ENCODE measurements around the gene BACH1.

The BACH1 gene

DNA sequence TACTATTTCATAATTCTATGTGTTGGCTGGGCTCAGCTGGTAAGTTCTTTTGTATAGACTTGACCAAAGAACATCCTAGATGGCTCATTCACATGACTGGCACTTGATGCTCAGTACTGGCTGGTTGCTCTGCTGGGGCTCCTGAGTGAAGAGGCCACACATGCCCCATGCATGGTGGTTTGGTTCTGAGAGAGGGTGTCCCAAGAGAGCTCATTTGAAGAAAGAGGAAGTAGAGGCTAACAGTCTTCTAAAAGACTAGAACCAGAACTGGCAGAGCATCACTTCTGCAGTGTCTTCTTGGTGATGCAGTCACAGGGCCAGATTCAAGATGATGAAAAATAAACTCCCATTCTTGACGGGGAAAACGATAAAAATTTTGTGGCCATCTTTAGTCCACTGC, 5.2 kb upstream of the BACH1 start:
- DNase-seq (ENCODE audit: low read depth in 3 of 3), result no peak

DNA sequence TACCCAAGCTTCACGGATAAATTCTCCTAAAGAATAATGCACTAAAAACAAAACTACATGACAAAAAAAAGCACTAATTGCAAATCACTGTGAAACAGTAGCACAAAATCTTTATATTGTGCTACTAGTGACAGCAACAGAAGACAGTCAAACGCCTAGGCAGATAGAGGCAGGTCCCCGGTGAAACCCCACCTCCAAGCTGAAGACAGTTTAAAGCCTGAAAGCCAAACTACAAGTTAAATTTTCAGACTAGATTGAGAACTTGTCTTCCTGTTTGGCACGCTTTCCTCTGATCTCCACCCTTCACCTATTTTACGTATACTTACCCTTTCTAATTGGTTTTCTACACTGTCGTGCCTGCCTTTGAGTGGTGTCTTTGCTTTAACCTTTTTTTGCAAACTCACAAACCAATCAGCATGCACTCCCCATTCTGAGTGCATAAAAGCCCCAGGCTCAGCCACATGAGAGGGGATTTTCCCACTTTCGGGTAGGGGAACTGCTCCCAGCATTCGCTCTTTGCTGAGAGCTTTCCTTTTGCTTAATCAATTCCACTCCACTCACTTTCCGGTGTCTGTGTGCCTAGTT, 3.6 kb upstream of the BACH1 start:
- no peak for DNase-seq (ENCODE audit: low read depth in 3 of 3)

DNA sequence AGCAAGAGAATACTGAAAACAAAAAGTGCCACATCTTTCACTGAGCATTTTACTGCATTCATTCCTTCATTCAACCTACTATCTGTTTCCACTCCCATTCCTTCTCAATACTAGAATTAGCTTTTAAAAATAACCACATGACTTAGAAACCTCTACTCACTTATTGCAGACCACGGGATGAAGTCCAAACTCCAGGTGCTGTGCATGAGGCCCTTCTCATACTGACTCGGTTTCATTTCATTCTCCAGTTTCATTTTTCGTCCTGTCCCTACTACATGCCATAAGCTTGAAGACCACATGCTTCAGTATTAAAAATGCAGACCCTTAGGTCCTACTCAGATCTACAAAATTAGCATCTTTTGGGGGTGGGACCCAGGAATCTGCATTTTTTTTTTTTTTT, 2.3 kb upstream of the BACH1 start:
- no peak for DNase-seq (ENCODE audit: low read depth in 3 of 3)

DNA sequence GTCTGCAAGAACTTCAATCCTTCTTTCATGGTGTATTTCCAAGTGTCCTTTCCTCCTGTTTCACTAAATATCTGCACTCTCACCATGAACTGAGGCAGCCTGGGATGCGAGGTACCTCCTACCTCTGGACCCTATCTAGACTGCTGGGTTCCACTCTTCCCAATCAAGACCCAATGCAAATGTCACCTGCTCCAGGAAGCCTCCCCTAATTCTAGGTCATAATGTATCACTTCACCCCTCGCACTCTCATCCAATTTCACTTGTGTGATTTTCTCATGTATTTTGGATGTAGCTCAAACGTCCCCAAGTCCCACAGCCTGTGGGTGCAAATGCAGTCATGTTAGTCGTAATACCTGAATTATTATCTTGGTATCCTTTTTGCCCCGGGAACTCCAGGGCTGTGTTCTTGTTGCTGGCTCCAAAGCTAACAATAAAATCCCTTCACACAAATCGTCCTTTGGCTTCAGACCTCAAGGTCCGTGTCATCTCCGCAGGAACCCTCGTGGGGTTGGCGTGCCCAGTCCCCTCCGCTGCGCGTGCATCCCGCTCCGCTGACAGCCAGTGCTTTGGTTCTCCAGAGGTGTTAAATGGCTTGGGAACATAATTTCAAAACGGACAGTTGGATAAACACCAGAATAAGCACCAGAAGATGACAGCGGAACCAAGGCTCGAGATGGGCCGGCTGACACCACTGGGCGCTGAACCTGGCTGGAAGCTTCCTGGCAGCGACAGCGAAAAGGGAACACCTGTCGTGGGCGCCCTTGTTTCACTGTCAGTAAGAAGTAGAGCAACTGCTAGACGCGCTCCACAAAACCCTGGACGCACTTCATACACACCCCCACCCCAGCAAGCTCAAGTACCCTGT, 1.0 kb upstream of the BACH1 start:
- DNase-seq (ENCODE audit: low read depth in 3 of 3), result no peak

DNA sequence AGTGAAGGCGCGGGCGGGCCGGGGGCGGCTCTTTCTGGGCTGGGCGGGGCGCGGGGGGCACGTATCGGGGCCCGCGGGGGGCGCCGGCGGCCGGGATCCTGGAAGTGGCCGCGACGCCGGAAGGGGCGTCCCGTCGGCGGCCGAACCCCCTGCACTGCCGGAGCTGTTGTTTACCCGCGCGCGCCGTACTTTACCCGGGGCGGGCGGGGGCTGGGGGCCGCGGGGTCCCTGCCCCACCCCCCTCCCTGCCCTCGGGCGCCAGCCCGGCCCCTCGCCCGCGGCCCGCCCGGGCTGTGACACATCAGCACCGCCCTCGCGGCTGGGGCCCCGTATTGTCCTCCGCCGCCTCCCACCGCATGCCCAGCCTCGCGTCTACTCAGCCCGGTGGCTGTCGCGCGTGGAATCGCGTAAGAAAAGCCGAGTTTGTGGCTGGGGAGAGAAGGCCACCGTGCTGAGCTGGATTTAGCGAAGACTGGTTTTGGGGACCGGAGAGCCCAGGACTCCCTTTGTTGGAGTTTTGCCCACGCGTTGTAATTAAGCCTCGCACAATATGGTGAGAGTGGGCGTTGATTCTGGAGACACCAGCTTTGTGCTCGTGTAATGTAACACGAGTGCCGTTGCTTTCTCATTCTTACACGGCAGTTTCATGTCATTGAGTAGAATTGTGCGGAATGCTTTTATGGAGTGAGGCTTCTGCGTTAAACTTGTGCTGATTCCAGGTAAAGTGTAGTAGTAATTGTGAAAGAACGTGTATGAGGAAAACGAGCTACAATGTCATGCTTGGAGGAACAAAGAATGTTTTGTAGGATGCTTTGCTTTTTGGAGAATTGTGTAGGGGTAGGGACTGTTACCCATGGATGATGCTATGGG, 559 bp downstream of the BACH1 start:
- DNase-seq (ENCODE audit: low read depth in 3 of 3), result peak; percentile 49 to 61 (median 56)

DNA sequence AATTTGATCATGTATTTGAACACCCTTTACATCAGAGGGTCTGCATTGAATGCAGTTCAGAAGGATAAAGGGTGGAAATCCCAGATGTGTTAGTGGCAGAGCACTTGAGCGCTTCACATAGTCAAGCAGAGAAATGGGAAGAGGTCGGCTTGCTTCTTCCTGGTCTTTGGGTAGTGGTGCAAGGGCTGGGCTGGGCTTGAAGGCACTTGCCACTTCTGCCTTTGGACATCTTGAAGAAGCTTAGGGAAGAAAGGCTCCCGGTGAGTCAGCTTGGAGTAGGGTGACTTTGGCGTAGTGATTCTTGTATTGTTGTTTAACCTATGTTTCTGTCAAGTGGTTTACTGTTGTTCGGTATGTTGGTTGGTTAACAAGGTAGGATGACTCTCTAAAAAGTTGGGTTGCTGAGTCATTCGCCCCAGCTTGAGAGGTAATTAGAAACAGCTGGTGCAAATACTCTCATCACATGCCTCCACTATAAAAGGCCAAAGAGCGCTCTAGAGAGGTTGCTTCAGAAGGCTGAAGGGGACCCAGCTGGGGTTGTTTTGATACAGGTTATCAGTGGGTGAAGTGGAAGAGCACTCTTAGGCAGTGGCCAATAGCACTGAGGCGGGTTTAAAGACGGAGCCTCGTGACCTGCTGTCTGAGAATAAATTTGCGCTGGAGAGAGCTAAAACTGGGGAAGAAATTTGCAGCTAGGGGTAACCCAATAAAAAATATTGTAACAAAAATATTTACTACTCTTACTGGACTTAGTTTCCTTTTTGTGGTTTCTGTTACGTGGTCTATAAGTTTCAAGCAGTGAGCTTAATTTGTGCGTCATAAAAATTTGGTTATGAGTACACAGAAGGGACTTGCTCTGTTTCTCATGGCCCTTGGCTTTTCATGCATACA, 1.4 kb downstream of the BACH1 start:
- DNase-seq (ENCODE audit: low read depth in 3 of 3), result peak in 1 of 3 donors; percentile 31

DNA sequence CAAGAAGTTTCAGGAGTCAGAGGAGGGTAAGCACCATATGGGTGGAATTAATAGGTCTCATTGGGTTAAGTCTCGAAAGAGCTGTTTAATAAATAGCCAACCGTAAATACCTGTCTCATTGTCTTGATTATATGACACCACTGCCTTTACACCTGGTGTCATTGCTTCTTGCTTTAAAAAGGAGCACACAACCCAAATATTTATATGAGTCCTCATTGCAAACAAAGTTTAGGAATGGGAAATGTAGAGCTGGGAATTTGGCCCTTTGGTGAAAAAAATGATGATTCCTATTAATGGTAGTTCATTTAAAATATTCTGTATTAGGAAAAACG, 2.1 kb downstream of the BACH1 start:
- no peak for DNase-seq (ENCODE audit: low read depth in 3 of 3)

DNA sequence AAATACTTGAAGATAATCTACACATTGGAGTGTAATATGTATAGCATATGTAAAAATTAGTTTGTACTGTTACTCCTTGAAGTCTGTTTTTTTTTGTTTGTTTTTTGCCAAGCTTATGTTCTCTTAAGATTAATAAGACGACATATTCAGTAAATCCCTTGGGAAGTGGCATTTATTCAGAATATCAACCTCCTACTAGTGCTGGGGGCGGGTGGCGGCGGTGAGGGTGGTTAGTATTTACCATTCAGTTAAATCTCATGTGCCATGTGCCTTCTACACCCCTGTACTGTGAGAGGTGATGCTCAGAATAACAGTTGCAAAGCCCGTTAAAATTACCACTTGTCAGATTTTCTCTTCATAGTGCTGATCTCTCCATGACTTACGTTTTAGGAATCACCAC, 3.0 kb downstream of the BACH1 start:
- DNase-seq (ENCODE audit: low read depth in 3 of 3), result no peak

DNA sequence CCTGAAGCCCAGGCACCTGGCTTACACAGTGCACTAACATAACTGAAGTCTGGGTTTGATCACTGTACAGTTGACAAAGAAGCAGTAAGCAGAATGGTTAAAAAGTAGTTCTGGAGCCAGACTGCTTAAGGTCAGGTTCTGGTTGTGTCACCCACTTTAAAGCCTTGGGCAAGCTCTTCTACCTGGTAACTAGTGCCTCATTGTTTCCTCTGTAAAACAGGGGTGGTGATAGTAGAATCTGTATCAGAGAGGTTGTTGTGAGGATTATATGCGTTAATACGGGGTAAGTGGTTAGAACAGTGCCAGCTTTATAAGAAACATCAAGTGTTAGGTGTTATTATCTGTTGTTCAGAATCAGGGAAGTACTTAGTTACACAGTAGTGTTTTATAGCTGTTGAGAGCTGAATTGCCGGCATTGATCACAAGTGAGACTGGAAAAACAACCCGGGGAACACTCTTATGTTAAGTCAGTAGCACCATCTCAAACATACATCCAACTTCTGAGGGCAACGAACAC, 3.7 kb downstream of the BACH1 start:
- DNase-seq (ENCODE audit: low read depth in 3 of 3), result no peak

DNA sequence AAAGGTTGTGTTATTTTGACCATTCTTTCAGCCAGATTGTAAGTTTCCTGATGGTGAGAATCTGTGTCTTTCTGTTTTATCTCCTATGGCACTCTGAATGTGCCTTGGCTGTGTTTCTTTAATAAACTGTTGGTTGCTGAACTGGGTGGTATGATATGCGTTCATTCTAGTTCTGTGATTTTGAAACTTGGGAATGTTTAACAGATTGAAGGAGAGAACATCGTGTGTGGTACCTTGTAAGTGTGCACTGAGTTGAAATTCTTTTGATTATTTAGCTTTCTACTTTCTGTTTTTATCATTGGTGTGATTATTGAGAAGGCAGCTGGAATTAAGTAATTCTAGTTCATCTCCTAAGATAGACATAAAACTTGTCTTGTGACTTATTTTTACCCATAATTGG, 4.6 kb downstream of the BACH1 start:
- no peak for DNase-seq (ENCODE audit: low read depth in 3 of 3)

DNA sequence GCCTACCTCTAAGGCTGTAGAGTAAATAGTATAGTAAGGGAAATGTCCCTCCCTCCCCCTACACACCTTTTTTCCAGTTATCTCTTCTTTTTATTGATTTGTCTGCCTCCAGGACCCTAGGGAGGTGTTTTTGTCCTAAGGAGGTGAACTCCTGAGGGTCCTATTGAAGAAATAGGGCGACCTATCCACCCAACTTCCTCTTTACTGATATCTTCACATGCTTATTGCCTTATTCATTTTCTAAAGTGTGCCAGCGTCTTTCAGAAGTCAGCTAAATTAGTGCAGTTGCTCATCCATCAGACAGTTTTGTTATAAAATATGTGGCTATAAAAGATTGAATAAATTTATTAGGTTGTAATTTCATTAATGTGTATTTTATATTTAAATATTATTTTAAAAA, 5.9 kb downstream of the BACH1 start:
- no peak for DNase-seq (ENCODE audit: low read depth in 3 of 3)

DNA sequence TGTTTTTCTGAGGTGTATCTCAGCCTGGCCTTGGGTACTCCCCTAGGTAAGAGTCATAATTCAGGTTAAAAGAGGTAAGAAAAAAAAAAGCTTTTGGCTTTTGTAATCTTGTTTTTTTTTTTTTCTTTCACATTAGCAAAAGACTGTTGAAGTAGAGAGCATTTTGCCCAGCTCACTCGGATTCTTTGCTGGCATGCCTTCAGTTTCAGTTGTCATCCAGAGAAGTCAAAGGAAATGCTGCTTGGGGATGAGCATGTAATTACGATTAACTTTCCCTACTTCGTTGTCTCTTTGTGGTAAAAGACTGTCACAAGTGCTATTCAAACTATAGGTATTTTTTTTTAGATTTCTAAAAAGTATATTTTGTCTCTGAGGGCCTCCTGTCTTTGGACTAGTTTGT, 6.3 kb downstream of the BACH1 start:
- no peak for DNase-seq (ENCODE audit: low read depth in 3 of 3)

DNA sequence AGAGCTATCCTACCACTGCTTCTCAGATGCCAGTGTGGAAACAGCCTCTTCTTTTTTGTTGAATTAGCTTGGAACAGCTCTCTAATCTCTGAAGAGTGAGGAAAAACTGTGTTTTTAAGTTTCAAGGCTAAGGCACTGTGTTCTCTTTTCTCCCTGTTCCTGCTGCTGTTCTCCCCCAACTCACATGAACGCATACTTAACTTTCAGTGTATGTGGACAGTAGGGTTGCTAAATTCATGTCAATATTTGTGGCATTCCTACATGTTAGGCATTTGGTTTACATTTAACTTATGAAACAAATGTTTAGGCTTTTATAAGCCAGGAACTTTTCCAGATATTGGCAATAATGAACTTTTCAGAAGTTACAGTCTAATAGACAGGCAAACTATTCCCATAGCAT, 6.8 kb downstream of the BACH1 start:
- DNase-seq (ENCODE audit: low read depth in 3 of 3), result no peak

DNA sequence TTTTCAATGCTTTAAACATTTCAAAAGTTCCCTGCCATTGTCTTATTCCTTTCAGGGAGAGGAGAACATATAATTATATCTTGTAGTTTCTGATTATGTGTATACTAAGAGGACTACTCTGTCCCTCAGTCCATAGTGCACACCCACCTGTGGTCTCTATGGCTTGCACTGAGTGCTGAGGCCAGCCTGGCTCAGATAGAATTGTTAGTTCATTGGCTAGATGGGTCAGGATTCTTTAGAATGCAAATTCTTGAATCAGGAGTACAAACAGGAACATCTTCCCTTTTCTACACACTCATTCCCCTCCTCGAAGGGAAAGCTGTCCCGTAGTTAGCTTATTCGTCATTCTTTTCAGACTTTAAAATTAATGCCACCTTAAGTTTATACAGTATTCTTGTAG, 8.2 kb downstream of the BACH1 start:
- no peak for DNase-seq (ENCODE audit: low read depth in 3 of 3)

DNA sequence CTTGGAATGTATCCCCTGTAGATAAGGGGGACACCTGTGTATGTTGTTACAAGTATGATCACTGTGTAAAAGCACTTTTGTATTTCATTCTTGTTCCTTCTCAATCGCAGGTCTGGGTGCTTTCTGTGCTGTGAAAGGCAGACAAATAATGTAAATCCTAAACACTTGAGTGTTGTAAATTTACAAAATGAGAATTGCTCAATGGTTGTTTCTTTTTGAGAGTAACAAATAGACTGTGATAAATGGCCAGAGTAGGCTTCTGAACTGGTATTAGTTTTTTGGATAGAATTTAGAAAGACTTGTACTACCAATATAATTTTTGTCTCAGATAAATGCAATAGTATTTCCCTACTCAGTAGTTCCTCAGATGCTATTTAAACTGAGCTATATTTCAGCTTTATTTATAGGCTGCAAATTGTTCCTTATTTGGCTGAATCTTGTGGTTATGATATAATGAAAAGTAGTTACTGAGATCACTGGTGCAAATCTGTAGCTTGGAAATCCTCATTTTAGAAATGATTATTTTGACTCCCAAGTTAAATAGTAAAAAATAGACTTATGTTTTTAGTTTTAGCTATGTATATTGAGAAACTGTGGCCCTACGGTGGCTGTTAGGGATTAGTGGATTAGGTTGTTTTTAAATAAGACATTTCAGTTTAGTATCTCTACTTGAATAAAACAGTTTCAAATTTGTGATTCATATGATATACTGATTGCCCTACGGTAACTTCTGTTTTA, 9.2 kb downstream of the BACH1 start:
- no peak for DNase-seq (ENCODE audit: low read depth in 3 of 3)

DNA sequence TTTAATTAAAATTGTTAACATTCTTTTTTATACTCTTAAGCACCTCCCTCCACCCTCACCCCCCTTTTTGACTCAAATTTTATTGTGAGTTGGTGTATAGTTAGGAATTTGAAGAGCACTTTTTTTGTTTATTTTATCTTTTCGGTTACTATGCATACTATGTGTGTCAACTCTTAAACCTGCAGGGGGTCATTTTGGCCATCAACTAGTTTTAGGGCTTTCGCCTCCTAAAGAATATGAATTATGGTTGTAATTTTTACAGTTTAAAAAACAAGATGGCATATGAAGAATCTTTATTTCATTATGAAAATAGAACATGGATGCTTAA, 9.7 kb downstream of the BACH1 start:
- no peak for DNase-seq (ENCODE audit: low read depth in 3 of 3)

DNA sequence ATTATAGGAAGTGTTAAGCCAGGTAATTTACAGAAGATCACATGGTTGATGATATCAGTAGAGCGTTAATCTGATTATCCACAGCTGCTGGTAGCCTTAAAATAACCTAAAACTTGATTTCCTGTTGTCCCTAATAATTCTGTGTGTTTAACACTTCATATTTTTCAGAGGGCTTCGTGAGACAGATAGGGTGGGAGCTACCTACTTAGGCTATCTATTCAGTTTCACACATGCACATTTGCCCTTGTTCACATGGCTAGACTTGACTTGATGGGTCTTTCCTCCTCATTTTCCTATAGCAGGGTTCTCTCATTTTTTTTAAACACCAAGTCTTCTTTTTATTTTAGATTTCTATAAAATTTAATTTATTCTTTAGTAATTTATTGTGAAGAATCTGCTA, 11.0 kb downstream of the BACH1 start:
- DNase-seq (ENCODE audit: low read depth in 3 of 3), result no peak

DNA sequence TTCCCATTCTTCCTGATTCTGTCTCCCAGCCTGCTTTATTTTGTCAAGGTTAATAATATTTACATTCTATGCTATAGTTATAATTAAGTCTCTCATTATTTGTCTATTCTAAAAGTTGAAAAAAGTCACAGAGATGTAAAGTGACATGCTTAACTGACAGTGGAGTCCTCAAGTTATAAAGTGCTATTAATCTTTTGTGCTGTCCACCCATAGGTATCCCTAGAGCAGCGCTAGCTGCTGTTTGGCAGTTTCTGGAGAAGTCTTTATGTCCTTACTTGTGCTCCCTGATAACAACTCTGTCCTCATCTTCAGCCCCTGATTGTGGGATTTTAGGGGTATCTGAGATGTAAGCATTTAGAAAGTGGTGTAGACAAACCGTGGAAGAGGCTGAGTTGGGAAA, 13.1 kb downstream of the BACH1 start:
- no peak for DNase-seq (ENCODE audit: low read depth in 3 of 3)

DNA sequence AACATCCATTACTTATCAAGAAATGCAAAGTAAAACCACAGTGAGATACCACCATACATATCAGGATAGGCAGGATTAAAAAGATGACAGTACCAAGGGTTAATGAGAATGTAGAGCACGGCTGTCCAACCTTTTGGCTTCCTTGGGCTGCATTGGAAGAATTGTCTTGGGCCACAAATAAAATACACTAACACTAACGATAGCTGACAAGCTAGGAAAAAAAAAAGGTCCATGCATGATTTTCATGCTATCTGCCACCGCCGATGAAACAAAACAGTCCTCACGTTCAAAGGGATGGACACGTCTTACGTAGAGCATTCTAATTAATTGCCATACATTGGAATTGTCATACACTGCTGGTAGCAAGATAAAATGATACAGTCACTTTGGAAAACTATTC, 14.3 kb downstream of the BACH1 start:
- DNase-seq (ENCODE audit: low read depth in 3 of 3), result no peak

DNA sequence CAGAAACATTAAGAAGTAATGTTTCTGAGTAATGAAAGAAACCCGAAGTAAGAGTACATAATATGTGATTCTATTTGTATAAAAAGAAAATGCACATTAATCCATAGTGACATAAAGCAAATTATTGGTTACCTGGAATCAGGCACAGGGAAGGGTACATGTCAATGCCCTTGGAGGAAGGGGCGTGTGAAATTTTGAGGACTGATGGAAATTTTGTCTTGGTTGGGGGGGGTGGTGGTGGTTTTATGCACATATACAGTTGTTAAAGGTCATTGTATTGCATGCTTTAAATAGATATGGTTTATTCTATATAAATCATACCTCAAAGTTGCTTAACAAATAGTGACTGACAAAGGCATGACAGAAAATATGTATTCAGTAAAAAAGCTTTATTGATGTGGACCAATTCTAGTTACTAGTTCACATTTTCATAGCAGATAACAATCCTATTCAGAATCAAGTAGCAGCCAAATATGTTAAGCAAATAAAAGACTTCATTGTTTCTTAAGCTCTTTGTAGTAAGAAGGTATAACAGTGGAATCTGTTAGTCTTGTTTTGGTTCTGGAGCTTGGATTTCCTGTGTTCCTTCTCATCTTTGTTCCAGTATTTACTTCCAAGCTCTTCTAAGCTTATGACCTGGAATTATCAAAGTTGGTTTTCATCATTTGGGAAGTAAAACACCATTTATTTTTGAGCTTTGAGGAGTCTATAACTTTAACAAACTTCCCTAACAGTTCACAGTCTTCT, 15.1 kb downstream of the BACH1 start:
- DNase-seq (ENCODE audit: low read depth in 3 of 3), result no peak
